Mesenchymal stem cell (in vitro differentiated cells and primary cell): ENCODE data around the gene ZFYVE16.

Source experiments
- DNase-seq: peaks from one replicate; pipeline ENCODE4 v3.0.0-alpha.2; 2013
- H2AFZ ChIP-seq: one replicate; pipeline ENCODE4 v1.6.1; 2013; ENCODE audit warnings: low read depth, mild to moderate bottlenecking, control low read depth, inconsistent platforms, low read length, moderate library complexity
- H2AK5ac ChIP-seq: 2 replicates; pipeline ENCODE4 v1.6.1; 2013; ENCODE audit warnings: low read length, moderate library complexity, mild to moderate bottlenecking, inconsistent platforms; ENCODE audit not compliant: severe bottlenecking
- H2BK120ac ChIP-seq: one replicate; pipeline ENCODE4 v1.6.1; 2013; ENCODE audit warnings: low read depth, mild to moderate bottlenecking, inconsistent platforms, low read length, moderate library complexity
- H2BK12ac ChIP-seq, 2 experiments: one replicate each; pipeline ENCODE4 v1.6.1; 2013; ENCODE audit warnings: inconsistent platforms in 2 of 2, low read length in 2 of 2, mild to moderate bottlenecking in 2 of 2, moderate library complexity in 2 of 2, control low read depth in 1 of 2
- H2BK15ac ChIP-seq: one replicate; pipeline ENCODE4 v1.6.1; 2013; ENCODE audit warnings: mild to moderate bottlenecking, low read depth, inconsistent platforms; ENCODE audit not compliant: poor library complexity, severe bottlenecking
- H2BK5ac ChIP-seq: 2 replicates; pipeline ENCODE4 v1.6.1; 2013; ENCODE audit warnings: low read depth, mild to moderate bottlenecking, low read length, control low read depth, inconsistent platforms; ENCODE audit not compliant: poor library complexity, severe bottlenecking
- H3K14ac ChIP-seq, 2 experiments: one replicate each; pipeline ENCODE4 v1.6.1; 2013; ENCODE audit warnings: inconsistent platforms in 2 of 2, low read length in 2 of 2, control low read depth in 1 of 2, mild to moderate bottlenecking in 1 of 2, moderate library complexity in 1 of 2
- H3K18ac ChIP-seq, 2 experiments: one replicate each; pipeline ENCODE4 v1.6.1; 2013; ENCODE audit warnings: inconsistent platforms in 2 of 2, low read length in 2 of 2, control low read depth in 1 of 2, low read depth in 1 of 2, mild to moderate bottlenecking in 1 of 2
- H3K23ac ChIP-seq, 2 experiments: one replicate each; pipeline ENCODE4 v1.6.1; 2013; ENCODE audit warnings: inconsistent platforms in 2 of 2, low read length in 2 of 2, mild to moderate bottlenecking in 2 of 2, moderate library complexity in 2 of 2, control low read depth in 1 of 2
- H3K27ac ChIP-seq: 2 replicates; pipeline ENCODE4 v1.5.1; 2013; ENCODE audit warnings: mild to moderate bottlenecking, moderate library complexity, low read length, control low read depth, inconsistent platforms; ENCODE audit not compliant: poor library complexity, severe bottlenecking
- H3K27me3 ChIP-seq, 2 experiments: 2 replicates each; pipeline versions ENCODE4 v1.6.1 to v1.7.0; 2013; ENCODE audit warnings: low read length in 2 of 2, mild to moderate bottlenecking in 2 of 2, moderate library complexity in 2 of 2, control low read depth in 1 of 2, inconsistent platforms in 1 of 2; ENCODE audit not compliant: control insufficient read depth in 1 of 2, insufficient read depth in 1 of 2
- H3K36me3 ChIP-seq, 2 experiments: 2 replicates each; pipeline versions ENCODE4 v1.6.1 to v1.7.0; 2013; ENCODE audit warnings: low read length in 2 of 2, control low read depth in 1 of 2, inconsistent platforms in 1 of 2, low read depth in 1 of 2, mild to moderate bottlenecking in 1 of 2; ENCODE audit not compliant: insufficient read depth in 2 of 2, control insufficient read depth in 1 of 2
- H3K4ac ChIP-seq, 2 experiments: one replicate each; pipeline ENCODE4 v1.6.1; 2013; ENCODE audit warnings: inconsistent platforms in 2 of 2, low read length in 2 of 2, mild to moderate bottlenecking in 2 of 2, moderate library complexity in 2 of 2, control low read depth in 1 of 2, low read depth in 1 of 2
- H3K4me1 ChIP-seq: 2 replicates; pipeline ENCODE4 v1.6.1; 2013; ENCODE audit warnings: low read depth, low read length, control low read depth; ENCODE audit not compliant: control insufficient read depth, insufficient read depth
- H3K4me2 ChIP-seq: 2 replicates; pipeline ENCODE4 v1.6.1; 2013; ENCODE audit warnings: low read length, mild to moderate bottlenecking, inconsistent platforms; ENCODE audit not compliant: poor library complexity, severe bottlenecking
- H3K4me3 ChIP-seq, 2 experiments: 2 replicates each; pipeline versions ENCODE4 v1.5.1 to v1.7.0; 2013; ENCODE audit warnings: low read length in 2 of 2, mild to moderate bottlenecking in 2 of 2, control low read depth in 1 of 2, low read depth in 1 of 2; ENCODE audit not compliant: insufficient read depth in 1 of 2
- H3K79me1 ChIP-seq: replicated peaks from 2 replicates; pipeline ENCODE4 v1.6.1; 2013; ENCODE audit warnings: mild to moderate bottlenecking, control low read depth, low read length, inconsistent platforms; ENCODE audit not compliant: poor library complexity, severe bottlenecking
- H3K9ac ChIP-seq: 2 replicates; pipeline ENCODE4 v1.7.0; 2013; ENCODE audit warnings: mild to moderate bottlenecking, low read length, moderate library complexity
- H3K9me3 ChIP-seq: 2 replicates; pipeline ENCODE4 v1.7.0; 2013; ENCODE audit warnings: mild to moderate bottlenecking, low read length; ENCODE audit not compliant: control insufficient read depth
- H4K8ac ChIP-seq: one replicate; pipeline ENCODE4 v1.6.1; 2013; ENCODE audit warnings: inconsistent platforms, mild to moderate bottlenecking, low read length, moderate library complexity
- H4K91ac ChIP-seq: one replicate; pipeline ENCODE4 v1.6.1; 2013; ENCODE audit warnings: mild to moderate bottlenecking, low read length, inconsistent platforms
- WGBS: methylation state at CpG from one replicate; pipeline ENCODE4 v1.1.7; 2013; ENCODE audit warnings: mixed read lengths; 5-methylcytosine and 5-hydroxymethylcytosine counted together

ZFYVE16 gene

DNA sequence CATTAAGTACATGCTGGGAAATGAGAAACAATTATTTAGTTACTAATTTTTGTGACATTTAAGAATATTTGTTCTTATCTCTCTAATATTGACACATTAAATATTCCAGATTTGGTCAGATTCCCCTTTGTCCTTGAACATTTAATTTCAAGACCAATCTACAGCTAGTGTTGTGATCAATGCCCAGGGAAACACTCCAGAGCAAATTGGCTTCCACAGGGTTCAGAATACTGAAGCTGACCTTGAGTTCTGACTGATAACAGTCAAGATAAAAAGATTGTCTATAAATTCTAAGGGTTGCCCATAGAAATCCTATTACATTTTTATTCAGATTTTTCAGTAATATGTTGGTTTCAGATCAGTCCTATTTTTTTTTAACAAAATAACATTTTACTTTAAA, 31.3 kb downstream of the ZFYVE16 start:
- Histone ChIP-seq H3K4ac (no peak overlapping the region), H3K4me3 (no peak overlapping the region), H3K23ac (no peak overlapping the region), H3K4me2 (no peak overlapping the region), H2BK12ac (no peak overlapping the region), H3K36me3 (peaks cover 7 to 89% of the 10 kb centered on the region in 2 experiments), H3K79me1 (peaks cover 16% of the 10 kb centered on the region), H3K9ac (no peak overlapping the region), H3K18ac (no peak overlapping the region), H4K91ac (no peak overlapping the region), H2AFZ (no peak overlapping the region), H3K14ac (no peak overlapping the region), H4K8ac (no peak overlapping the region), H3K27ac (no peak overlapping the region), H3K9me3 (no peaks in the 10 kb centered on the region), H3K4me1 (peaks cover 3% of the 10 kb centered on the region), H2BK5ac (no peak overlapping the region), H2BK15ac (no peak overlapping the region), H2AK5ac (no peak overlapping the region), H2BK120ac (no peak overlapping the region), H3K27me3 (no peaks in the 10 kb centered on the region)
- DNase-seq, result no peak

DNA sequence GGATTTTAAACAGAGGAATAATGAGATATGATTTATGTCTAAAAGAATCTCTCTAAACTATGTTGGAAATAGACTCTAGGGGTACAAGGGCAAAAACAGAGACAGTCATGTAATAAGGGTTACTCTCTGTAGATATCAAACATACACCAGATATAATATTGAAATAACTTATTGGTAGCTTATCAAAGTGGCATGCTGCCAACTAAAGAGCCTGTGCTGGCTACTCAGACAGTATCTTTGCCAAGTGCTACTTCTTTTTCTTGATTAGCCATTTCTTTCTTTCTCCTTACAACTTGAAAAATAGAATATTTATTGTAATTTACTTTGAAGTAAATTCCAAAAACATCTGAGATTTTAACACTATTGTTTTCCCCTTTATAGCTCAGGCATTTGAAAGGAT, 34.9 kb downstream of the ZFYVE16 start:
- H3K27me3 ChIP-seq, result no peaks in the 10 kb centered on the region
- H3K14ac ChIP-seq, result no peak overlapping the region
- no peak overlapping the region for H4K91ac ChIP-seq
- H3K4me2 ChIP-seq, result no peak overlapping the region
- peaks cover 16% of the 10 kb centered on the region for H3K79me1 ChIP-seq
- no peaks in the 10 kb centered on the region for H3K4me1 ChIP-seq
- DNase-seq, result no peak
- H3K4me3 ChIP-seq, result no peak overlapping the region
- peaks cover 7 to 96% of the 10 kb centered on the region in 2 experiments for H3K36me3 ChIP-seq
- no peak overlapping the region for H2BK120ac ChIP-seq
- H2AFZ ChIP-seq, result no peak overlapping the region
- no peak overlapping the region for H3K18ac ChIP-seq
- H2BK12ac ChIP-seq, result no peak overlapping the region
- H4K8ac ChIP-seq, result no peak overlapping the region
- H3K23ac ChIP-seq, result no peak overlapping the region
- H2BK15ac ChIP-seq, result no peak overlapping the region
- H2BK5ac ChIP-seq, result no peak overlapping the region
- H3K9me3 ChIP-seq, result no peaks in the 10 kb centered on the region
- H3K9ac ChIP-seq, result no peak overlapping the region
- H3K4ac ChIP-seq, result no peak overlapping the region
- no peak overlapping the region for H3K27ac ChIP-seq
- H2AK5ac ChIP-seq, result no peak overlapping the region

DNA sequence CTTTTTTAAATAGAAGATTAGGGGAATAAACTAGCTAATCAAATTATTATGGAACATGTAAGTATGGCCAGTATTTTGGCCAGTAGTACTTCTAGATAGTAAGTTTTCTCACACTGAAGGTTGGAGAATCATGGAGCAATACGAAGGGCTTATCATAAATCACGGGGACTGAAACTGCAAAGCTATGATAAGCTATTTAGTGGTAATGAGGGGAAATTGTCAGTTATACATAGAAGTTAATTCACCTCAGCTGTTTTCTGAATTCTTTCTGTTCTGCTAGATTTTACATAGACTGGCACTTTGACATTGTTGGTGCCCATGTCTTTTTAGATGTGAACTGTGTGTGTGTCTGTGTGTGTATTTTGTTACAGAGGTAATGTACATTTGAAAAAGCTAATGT, 45.5 kb downstream of the ZFYVE16 start:
- Histone ChIP-seq H3K9ac (no peak overlapping the region), H3K18ac (no peak overlapping the region), H2AK5ac (no peak overlapping the region), H3K14ac (no peak overlapping the region), H3K27me3 (no peaks in the 10 kb centered on the region), H3K23ac (no peak overlapping the region), H4K8ac (no peak overlapping the region), H3K4me1 (no peaks in the 10 kb centered on the region), H2BK5ac (no peak overlapping the region), H3K4ac (no peak overlapping the region), H2AFZ (no peak overlapping the region), H3K79me1 (peaks cover 2% of the 10 kb centered on the region), H2BK12ac (no peak overlapping the region), H3K4me3 (no peak overlapping the region), H3K4me2 (no peak overlapping the region), H3K36me3 (peaks cover 3 to 80% of the 10 kb centered on the region in 2 experiments), H2BK15ac (no peak overlapping the region), H3K27ac (no peak overlapping the region), H2BK120ac (no peak overlapping the region), H3K9me3 (no peaks in the 10 kb centered on the region), H4K91ac (no peak overlapping the region)
- DNase-seq, result no peak
- 96% methylated on average over 2 of the region's 2 CpGs for WGBS

DNA sequence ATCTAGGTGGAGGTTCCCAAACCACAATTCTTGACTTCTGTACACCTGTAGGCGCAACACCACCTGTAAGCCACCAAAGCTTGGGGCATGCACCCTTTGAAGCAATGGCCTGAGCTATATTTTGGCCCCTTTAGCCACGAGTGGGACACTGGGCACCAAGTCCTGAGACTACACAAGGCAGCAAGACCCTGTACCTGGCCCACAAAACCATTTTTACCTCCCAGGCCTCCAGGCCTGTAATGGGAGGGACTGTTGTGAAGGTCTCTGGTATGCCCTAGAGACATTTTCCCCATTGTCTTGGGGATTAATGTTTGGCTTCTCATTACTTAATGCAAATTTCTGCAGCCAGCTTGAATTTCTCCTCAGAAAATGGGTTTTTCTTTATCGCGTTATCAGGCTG, 55.4 kb downstream of the ZFYVE16 start:
- H3K4me1 ChIP-seq, result no peaks in the 10 kb centered on the region
- no peaks in the 10 kb centered on the region for H3K27me3 ChIP-seq
- H3K4me2 ChIP-seq, result no peak overlapping the region
- H3K27ac ChIP-seq, result no peak overlapping the region
- H3K23ac ChIP-seq, result no peak overlapping the region
- WGBS, result 96% methylated on average over 3 of the region's 4 CpGs
- no peak overlapping the region for H4K91ac ChIP-seq
- H4K8ac ChIP-seq, result no peak overlapping the region
- H3K14ac ChIP-seq, result no peak overlapping the region
- no peak for DNase-seq
- no peaks in the 10 kb centered on the region for H3K79me1 ChIP-seq
- no peak overlapping the region for H2BK5ac ChIP-seq
- peaks cover 4% of the 10 kb centered on the region for H3K9me3 ChIP-seq
- no peak overlapping the region for H3K4ac ChIP-seq
- H3K18ac ChIP-seq, result no peak overlapping the region
- H2AK5ac ChIP-seq, result no peak overlapping the region
- no peak overlapping the region for H2BK15ac ChIP-seq
- H3K9ac ChIP-seq, result no peak overlapping the region
- H2AFZ ChIP-seq, result no peak overlapping the region
- no peak overlapping the region for H2BK12ac ChIP-seq
- no peak overlapping the region for H3K4me3 ChIP-seq
- peaks cover 17 to 81% of the 10 kb centered on the region in 2 experiments for H3K36me3 ChIP-seq
- no peak overlapping the region for H2BK120ac ChIP-seq
